SJSA1 (cell line): ENCODE data around the gene BLM. TPM values are rescaled to one million over a fixed set of nuclear protein-coding genes. Genes with fewer than 3 reads are reported as not detected.

Source experiments
- total RNA-seq: library from RNA; depleted of rRNA; stranded (reverse); fragments of >200 nt; shearing (Covaris generic); gene quantifications from 2 replicates; pipeline ENCODE4 v1.2.3, GENCODE V29; 2014; rRNA removed

BLM gene
- total RNA-seq, 1 experiment from 2014 or later: 25.0 TPM

Other genes with a start within 250 kb of the BLM start
- gene CRTC3, start 187.4 kb upstream of the BLM start, total RNA-seq: 16.5 and 17.8 TPM in 2 replicates
- gene FURIN, start 151.2 kb downstream of the BLM start, total RNA-seq: 75.0 and 92.8 TPM in 2 replicates
- gene FES, start 167.2 kb downstream of the BLM start, total RNA-seq: 0.16 TPM in 1 of 2 replicates, not detected in the other
- gene MAN2A2, start 186.0 kb downstream of the BLM start, total RNA-seq: 0.85 and 3.9 TPM in 2 replicates
- gene HDDC3, start 215.2 kb downstream of the BLM start, total RNA-seq: 4.9 and 10.0 TPM in 2 replicates
- gene UNC45A, start 217.9 kb downstream of the BLM start, total RNA-seq: 67.9 and 75.5 TPM in 2 replicates
- 31.2 and 51.3 TPM in 2 replicates for gene RCCD1, start 237.5 kb downstream of the BLM start, total RNA-seq